Activated CD8-positive, alpha-beta memory T cell treated with anti-CD3 and anti-CD28 coated beads for 36 hours (primary cell): ENCODE data around the gene VHLL. TPM values are rescaled to one million over a fixed set of nuclear protein-coding genes. Genes with fewer than 3 reads are reported as not detected.

Source experiments
- CTCF ChIA-PET: fragments of 350-600 bp; sonication (Branson Sonifier 250); formaldehyde crosslinking; loops from one replicate; lab custom pipeline; 2021; ENCODE audit warnings: antibody characterized with exemption; lab: Charles Lee
- POLR2A ChIA-PET: fragments of 350-600 bp; sonication (Branson Sonifier 250); formaldehyde crosslinking; loops from one replicate; lab custom pipeline; 2021; ENCODE audit warnings: antibody characterized with exemption; lab: Charles Lee
- total RNA-seq, 2 experiments: library from RNA; stranded (reverse); gene quantifications; one replicate each; pipeline ENCODE4 v1.2.3, GENCODE V29; 2021

The VHLL gene
- total RNA-seq, 2 experiments from 2014 or later, result not detected

DNA sequence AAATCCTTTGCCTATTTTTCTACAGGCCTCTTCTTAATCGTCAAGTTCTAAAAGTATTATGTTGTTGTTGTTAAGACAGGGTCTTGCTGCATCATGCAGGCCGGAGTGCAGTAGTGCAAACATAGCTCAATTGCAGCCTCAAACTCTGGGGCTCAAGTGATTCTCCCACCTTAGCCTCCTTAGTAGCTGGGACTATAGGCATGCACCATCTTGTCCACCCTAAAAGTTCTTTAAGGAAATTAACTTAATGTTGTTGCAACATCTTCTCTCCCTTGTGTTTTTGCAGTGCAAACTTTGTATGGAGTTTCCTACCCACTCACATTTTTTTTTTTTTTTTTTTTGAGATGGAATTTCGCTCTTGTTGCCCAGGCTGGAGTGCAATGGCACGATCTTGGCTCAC, 4.1 kb upstream of the VHLL start:
- CTCF ChIA-PET, result interaction anchor here (0.7 kb wide), 1 partner anchor 143 kb away, joined by 3 read pairs; no protein-coding TSS in a partner anchor
- POLR2A ChIA-PET, result interaction anchor here (0.8 to 1.1 kb wide), 4 partner anchors 9 to 34 kb away, joined by 3 to 8 read pairs (median 5); partner anchors contain the start of genes CCT3 and SMG5

DNA sequence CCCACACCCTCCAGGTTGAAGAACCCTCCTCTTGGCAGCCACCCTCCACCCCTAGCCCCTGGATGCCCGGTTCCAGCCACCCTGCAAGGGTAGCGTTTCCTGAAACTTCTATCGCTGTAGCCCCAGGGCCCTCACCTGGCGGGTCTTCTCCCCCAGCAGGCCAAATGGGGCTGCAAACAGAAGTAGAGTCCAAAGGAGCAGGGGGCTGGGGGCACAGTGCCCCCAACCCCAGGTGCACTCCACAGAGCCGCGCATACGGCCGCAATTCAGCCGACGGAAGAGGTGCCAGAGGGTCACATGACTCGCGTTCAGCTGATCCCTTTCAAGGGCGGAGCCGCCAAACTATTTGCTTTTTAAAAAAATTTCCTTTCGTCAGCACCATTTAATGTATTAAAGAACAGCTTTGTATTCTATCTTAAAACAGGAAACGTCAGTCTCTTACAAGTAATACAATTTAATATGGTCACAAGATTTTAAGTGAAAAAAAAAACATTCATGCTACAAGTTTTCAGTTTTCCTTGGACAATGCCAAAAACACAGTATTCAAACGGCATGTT, 3.6 kb downstream of the VHLL start, which contains the start of gene GLMP:
GLMP (minus strand) TSS at position 289 of the 557 bp plus-strand sequence; CDS start at position 255, 34 bp downstream.
- ChIA-PET CTCF (interaction anchor here (1.0 to 2.2 kb wide), 2 partner anchors 13 to 306 kb away, joined by 3 to 6 read pairs; partner anchors contain the start of gene SMG5), POLR2A (interaction anchor here (0.6 to 2.0 kb wide), 3 partner anchors 13 to 22 kb away, joined by 3 to 8 read pairs (median 4); partner anchors contain the start of gene SMG5)

DNA sequence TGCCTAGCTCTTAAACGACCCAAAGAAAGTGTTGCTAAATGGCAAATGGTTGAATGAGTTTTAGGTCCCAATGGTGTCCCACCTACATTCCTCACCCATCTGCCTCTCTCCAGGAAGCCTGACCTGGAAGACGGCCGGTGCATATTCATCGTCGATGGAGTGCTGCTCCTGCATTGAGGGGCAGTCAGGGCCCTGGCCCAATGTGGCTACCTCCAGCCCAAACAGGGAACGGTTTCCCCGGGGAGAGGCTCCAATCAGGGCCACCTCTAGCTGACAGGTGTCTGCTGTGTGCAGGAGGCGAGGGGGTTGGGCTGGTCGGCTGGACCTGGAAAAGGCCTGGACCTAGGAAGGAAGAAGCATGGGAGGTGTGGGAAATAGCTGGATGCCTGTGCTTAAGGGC, 5.2 kb downstream of the VHLL start:
- ChIA-PET CTCF (interaction anchor here (2.2 kb wide), 1 partner anchor 12 kb away, joined by 6 read pairs; the partner anchor contains the start of gene SMG5), POLR2A (interaction anchor here (1.1 kb wide), 1 partner anchor 9 kb away, joined by 3 read pairs; no protein-coding TSS in a partner anchor)

DNA sequence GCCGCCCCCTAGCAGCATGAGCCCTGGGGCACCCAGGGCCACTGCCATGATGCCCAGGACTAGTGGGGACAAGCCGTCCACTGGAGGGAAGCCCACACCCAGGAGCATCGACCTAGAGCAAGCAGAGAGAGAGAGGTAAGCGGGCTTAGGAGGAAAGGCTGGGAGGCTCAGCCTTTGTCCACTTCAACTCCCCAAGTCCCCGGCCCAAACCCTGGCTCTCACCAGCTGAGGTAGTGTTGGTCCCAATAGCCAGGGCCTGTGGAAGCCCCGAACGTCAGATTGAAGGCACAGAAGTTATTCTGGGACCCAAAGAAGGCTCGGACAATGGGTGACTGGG, 6.0 kb downstream of the VHLL start:
- CTCF ChIA-PET, result no interaction called here
- POLR2A ChIA-PET, result interaction anchor here (0.9 kb wide), 1 partner anchor 11 kb away, joined by 3 read pairs; no protein-coding TSS in a partner anchor

DNA sequence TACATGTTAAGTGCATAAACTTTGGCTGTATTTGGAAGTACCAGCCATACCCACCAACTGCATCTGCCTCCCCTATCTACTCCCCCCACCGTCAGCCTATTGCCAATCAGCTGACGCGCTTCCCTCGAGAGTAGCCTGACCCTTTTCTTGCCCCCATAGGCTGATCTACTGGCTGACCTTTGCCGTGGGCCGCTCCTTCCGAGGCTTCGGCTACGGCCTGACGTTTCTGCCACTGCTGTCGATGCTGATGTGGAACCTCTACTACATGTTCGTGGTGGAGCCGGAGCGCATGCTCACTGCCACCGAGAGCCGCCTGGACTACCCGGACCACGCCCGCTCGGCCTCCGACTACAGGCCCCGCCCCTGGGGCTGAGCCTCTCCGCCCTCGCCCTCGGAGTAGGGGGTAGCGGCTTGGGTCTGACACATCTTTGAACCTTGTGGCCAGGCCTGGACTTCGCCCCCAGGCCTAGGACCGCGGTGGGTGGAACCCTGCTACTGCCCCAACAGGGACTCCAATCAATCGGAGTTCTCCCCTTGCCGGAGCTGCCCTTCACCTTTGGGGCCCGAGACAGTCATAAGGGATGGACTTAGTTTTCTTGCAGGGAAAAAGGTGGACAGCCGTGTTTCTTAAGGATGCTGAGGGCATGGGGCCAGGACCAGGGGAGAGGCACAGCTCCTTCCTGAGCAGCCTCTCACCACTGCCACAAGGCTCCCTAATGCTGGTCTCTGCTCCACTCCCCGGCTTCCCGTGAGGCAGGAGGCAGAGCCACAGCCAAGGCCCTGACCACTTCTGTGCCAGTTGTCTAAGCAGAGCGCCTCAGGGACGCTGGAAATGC, 7.7 kb downstream of the VHLL start:
- ChIA-PET CTCF (no interaction called here), POLR2A (interaction anchor here (0.9 kb wide), 1 partner anchor 9 kb away, joined by 4 read pairs; the partner anchor contains the start of gene SMG5)

GRCh38 chr1:156289857-156290256, 9.2 kb downstream of the VHLL start:
- POLR2A ChIA-PET, result no interaction called here
- CTCF ChIA-PET, result no interaction called here

- CTCF ChIA-PET, result no interaction called here
- POLR2A ChIA-PET, result no interaction called here
These were observed 13.0 kb downstream of the VHLL start for GRCh38 chr1:156286061-156286460.

- ChIA-PET POLR2A (no interaction called here), CTCF (no interaction called here)
These were observed 13.7 kb downstream of the VHLL start for GRCh38 chr1:156285437-156285836.

DNA sequence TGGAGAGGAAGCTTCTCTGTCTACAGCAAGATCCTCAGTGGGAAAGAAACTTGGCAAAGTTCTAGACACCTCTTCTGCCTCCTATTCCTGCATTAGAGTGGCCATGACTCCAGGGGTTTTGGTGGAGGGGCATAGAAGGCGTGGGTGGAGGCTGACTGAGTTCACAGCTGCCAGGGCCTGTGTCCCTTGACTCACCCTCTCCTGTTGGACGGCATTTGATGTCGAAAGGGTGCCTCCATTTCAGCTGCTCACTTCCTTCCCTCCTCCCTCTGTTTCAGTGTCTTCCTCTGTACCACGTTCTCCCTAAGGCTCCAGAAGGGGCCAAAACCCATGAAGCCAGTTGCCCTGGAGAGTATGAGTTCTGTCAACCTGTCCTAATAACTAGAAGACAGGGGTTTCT, 14.3 kb downstream of the VHLL start:
- ChIA-PET CTCF (interaction anchor here (1.1 kb wide), 1 partner anchor 21 kb away, joined by 3 read pairs; no protein-coding TSS in a partner anchor), POLR2A (interaction anchor here (1.0 kb wide), 1 partner anchor 10 kb away, joined by 7 read pairs; no protein-coding TSS in a partner anchor)

GRCh38 chr1:156284112-156284511, 15.0 kb downstream of the VHLL start, which contains the start of gene TMEM79:
Gene TMEM79 (plus strand): TSS chr1:156284325. CDS start chr1:156285227, 902 bp downstream.
- POLR2A ChIA-PET, result interaction anchor here (1.0 kb wide), 1 partner anchor 9 kb away, joined by 7 read pairs; no protein-coding TSS in a partner anchor
- CTCF ChIA-PET, result interaction anchor here (0.8 to 1.9 kb wide), 5 partner anchors 11 to 51 kb away, joined by 3 to 6 read pairs (median 3); no protein-coding TSS in a partner anchor

DNA sequence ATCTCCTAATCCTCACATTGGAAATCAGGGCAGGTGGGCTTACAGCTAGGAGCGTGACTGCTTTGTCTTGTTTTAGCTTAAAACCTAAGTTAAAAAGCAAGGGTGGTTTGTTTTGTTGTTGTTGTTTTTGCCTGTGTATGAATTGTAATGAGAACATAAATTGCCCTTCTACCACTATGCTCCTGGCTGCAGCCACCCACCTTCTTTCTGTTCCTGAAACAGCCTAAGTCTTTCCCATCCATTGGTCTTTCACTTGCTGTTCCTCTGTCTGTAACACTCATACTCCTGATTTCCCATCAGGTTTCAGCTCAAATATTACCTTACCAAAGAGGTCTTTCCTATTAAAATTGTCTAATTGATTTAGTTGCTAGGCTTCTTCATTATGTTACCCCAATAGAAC, 15.6 kb downstream of the VHLL start:
- ChIA-PET POLR2A (interaction anchor here (0.6 to 1.9 kb wide), 6 partner anchors 8 to 84 kb away, joined by 3 to 8 read pairs (median 6); partner anchors contain the start of genes CCT3, GLMP and TSACC), CTCF (interaction anchor here (0.6 to 2.6 kb wide), 11 partner anchors 9 to 185 kb away, joined by 3 to 9 read pairs (median 4); no protein-coding TSS in a partner anchor)

DNA sequence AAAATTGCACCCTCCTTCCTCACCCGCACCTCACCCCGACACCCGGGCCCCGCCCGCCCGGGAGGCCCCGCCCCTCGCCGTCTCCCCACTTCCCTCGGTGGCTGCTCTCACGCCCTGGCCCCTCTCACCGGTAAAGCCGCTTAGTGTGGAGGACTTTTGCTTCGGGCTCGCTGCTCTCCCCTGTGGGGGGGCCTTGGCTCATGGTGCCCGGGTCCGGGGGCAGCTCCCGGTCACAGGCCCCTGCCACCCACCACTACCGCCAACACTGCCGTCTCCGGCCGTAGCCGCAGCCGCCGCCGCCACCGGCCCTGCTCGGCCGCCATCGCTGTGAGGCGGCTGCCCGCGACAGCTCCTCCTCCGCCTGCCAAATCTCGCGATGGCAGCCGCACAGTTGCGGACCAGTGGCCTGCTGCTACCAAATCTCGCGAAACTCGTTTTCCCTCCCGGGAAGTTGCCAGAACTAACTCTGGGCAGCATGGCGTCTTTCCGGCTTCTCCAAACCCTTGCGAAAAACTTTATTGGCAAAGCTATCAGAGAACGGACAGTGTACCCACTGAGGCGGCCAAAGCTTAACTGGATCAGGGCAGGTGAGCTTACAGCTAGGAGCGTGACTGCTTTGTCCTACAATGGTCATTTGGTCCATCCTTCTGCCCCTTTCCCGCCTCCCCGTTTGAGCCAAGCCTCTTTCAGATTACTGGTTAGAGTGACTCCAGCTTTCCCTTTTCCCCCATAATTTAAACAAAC, 16.5 kb downstream of the VHLL start, which contains the start of gene SMG5:
SMG5 (minus strand) TSS at position 347 of the 744 bp plus-strand sequence; CDS start at position 202, 145 bp downstream.
- ChIA-PET POLR2A (interaction anchor here (0.6 to 1.9 kb wide), 13 partner anchors 9 to 89 kb away, joined by 3 to 8 read pairs (median 3); partner anchors contain the start of genes CCT3, GLMP, PMF1 and SLC25A44), CTCF (interaction anchor here (0.6 to 2.6 kb wide), 16 partner anchors 9 to 293 kb away, joined by 3 to 9 read pairs (median 4); partner anchors contain the start of gene GLMP)

- POLR2A ChIA-PET, result interaction anchor here (0.6 to 1.9 kb wide), 11 partner anchors 9 to 166 kb away, joined by 3 to 8 read pairs (median 3); partner anchors contain the start of genes CCT3, GLMP, SLC25A44 and TSACC
These were observed 17.2 kb downstream of the VHLL start for GRCh38 chr1:156281693-156282478.

GRCh38 chr1:156281281-156281680, 17.8 kb downstream of the VHLL start:
- CTCF ChIA-PET, result interaction anchor here (1.0 to 2.6 kb wide), 9 partner anchors 13 to 185 kb away, joined by 3 to 9 read pairs (median 4); partner anchors contain the start of gene GLMP

More at GRCh38 chr1:156281693-156282478, 17.2 kb downstream of the VHLL start:
- CTCF ChIA-PET, result interaction anchor here (0.6 to 2.6 kb wide), 17 partner anchors 9 to 292 kb away, joined by 3 to 9 read pairs (median 4); partner anchors contain the start of gene GLMP

DNA sequence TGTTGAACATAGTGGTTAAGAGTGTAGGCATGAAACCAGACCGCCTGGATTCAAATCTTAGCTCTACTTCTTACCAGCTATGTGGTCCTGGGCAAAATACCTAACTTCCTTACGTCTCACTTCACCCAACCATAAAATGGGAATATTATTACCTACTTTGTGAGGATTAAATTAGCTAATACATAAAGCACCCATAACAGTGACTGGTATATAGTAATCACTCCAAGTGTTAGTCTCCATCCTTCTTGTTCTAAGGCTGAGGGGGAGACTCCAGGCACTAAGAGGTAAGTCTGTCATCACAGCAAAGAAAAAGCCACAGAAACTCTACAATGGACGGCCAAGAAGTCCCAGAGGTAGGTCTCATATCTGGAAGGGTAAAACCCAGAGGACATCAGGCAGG, 19.3 kb downstream of the VHLL start:
- CTCF ChIA-PET, result interaction anchor here (1.3 to 1.5 kb wide), 2 partner anchors 39 to 134 kb away, joined by 3 to 4 read pairs; no protein-coding TSS in a partner anchor

More at GRCh38 chr1:156281281-156281680, 17.8 kb downstream of the VHLL start:
- POLR2A ChIA-PET, result interaction anchor here (1.3 to 1.9 kb wide), 3 partner anchors 14 to 165 kb away, joined by 3 to 8 read pairs (median 3); partner anchors contain the start of genes CCT3, GLMP and TSACC

DNA sequence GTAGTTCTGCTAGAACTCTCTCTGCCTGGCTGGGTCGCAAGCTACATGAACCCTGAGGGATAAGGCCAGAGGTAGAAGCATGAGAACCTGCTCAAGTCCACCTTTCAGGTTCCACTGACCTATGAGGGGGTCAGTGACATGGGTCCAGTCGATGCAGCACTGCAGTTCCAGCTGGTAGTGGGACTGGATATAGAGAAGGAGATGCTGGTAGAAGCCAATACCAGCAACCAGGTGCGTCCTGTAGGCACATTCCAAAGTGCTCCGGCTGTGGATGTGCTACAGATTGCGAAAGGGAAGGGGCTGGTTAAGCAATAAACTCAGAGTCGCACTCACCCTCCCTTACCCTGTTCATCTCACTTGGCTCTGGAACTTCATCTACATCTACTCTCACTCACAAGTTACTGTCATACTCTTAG, 22.1 kb downstream of the VHLL start:
- POLR2A ChIA-PET, result no interaction called here

More for the DNA sequence above, 19.3 kb downstream of the VHLL start:
- POLR2A ChIA-PET, result interaction anchor here (0.5 to 0.6 kb wide), 3 partner anchors 13 to 174 kb away, joined by 3 to 10 read pairs (median 3); no protein-coding TSS in a partner anchor

More for the DNA sequence above, 22.1 kb downstream of the VHLL start:
- CTCF ChIA-PET, result no interaction called here
